NOMO-1 treated with DMSO at 0.1 percent for 48 hours (cell line): ENCODE measurements around the gene POMP.
"Not testable (repeated sequence)": the region's sequence is repeated elsewhere in the genome, so short reads cannot be mapped to it uniquely, and the experiment has no call there.

ENCODE experiments used
- DNase-seq: peaks from one replicate; lab custom pipeline; 2025; ENCODE audit not compliant: unreplicated experiment; lab: John Stamatoyannopoulos, UW

Gene POMP

GRCh38 chr13:28637714-28638355 is 21.1 kb upstream of the POMP start:
- no peak for DNase-seq

- DNase-seq = no peak
Observed at GRCh38 chr13:28638756-28639155, 20.2 kb upstream of the POMP start.

GRCh38 chr13:28640861-28641599 is 17.9 kb upstream of the POMP start:
- DNase-seq = no peak

DNA sequence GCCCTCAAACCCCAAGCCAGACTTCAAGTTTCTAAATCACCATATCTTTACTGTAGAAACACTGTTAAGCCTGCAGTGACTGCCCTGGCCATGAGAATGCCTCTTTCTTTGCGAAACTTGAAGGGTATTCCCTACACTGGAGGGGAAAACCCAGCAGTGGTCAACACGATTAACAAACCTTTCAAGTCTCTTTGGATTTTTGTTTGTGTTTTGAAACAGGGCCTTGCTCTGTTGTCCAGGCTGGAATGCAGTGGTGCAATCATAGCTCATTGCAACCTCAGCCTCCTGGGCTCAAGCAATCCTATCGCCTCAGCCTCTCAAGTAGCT is 17.4 kb upstream of the POMP start:
- DNase-seq = no peak

DNA sequence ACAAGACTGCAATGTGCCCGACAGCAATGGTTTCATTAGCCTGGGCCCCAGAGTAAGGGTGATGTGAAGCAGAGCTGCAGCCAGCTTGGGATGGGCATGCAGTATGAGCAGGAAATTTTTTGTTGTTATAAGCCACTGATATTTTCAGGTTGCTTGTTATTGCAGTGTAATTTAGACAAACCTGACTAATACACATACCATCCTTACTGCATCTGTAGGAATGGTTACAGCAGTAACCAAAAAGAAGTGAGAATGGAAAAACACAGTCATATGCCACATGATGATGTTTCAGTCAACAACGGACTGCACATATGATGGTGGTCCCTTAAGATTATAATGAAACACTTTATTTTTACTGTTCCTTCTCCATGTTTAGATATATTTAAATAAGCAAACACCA is 8.6 kb upstream of the POMP start:
- DNase-seq = no peak

GRCh38 chr13:28651810-28652401 is 7.0 kb upstream of the POMP start:
- peak; percentile 54 for DNase-seq

DNA sequence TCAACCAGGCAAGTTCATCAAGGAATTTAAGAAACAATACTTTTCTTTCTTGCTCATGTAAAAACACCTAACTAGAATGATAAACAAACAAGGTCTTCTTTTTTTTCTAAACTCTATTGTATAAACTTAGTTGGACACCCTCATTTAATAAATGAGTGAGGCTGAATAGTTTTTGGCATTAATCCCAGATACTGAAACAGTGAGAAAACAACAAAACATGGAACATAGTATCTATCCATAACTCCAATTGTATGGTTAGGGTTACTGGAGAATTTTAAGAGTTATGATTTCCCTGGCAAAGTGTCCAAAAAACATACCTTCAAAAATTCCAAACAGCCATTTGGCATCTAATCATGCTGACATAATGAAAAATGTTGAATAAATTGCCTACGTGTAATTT is 5.8 kb upstream of the POMP start:
- no peak for DNase-seq

- DNase-seq = no peak
Observed at GRCh38 chr13:28654276-28654675, 4.7 kb upstream of the POMP start.

DNA sequence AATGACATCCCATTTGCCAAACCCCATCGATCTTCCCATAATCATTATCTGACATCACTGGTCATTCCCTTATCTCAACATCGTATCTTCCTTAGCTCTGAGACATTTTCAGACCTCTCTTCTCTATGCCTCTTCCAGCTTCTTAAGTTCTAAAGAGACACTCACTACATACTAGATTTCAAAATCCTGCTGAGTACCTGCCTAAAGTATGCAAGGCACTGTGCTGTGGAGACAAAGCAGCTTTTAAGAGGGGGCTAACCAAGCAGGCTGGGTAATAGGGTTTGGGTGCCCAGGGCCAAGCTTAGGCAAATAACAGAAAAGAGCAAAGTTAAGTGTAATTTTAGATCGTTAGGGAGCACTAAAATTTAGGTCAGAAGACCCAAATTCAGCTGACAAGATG is 3.4 kb upstream of the POMP start:
- DNase-seq = no peak

DNA sequence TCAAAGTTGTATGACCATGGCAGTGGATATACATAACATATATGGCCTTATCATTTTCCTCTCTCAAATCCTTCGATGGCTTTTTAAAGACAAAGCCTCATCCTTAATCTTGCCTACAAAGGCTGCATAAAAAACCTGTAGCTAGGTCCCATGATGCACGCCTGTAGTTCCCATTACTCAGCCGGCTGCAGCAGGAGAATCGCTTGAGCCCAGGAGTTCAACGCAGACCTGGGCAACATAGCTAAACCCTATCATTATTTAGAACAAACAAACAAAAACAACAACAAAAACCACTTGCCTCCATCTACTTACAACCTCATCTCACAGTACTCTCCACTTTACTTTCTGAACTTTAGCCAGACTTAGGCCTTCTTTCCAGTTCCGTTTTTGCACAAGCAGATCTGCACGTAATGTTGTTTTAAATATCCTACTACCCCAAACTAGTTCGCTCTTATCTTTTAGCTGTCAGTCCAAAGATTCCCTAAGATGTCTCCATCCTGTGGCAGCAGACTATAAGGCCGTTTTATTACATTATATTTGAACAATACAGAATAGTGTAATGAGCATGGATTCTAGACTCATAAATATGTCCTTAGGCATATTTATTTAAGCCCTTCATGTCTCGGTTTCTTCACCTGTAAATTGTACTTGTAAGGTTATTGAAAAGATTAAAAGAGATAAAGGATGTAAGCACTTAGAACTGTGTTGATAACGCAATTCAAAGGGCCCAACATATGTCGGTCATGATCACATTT is 969 bp upstream of the POMP start:
- peak; percentile 87 for DNase-seq

GRCh38 chr13:28658539-28658795 is 463 bp upstream of the POMP start:
- DNase-seq = no peak

DNA sequence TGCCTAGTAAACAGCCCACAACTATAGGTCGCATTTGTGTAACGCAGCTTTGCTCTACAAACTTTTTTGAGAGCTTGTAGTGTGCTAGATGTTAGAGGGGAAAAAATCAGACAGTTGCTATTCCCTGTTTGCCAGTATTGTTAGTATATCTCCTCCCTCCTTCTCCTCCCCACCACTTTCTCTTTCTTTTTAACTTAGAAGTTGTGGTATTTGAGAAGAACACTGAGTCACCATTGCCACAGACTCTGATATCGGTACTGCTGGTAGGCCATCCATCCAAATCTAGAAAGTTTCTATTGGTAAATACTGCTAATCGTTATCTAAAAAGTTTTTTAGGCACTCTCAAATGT is 666 bp downstream of the POMP start:
- peak; percentile 54 for DNase-seq

DNA sequence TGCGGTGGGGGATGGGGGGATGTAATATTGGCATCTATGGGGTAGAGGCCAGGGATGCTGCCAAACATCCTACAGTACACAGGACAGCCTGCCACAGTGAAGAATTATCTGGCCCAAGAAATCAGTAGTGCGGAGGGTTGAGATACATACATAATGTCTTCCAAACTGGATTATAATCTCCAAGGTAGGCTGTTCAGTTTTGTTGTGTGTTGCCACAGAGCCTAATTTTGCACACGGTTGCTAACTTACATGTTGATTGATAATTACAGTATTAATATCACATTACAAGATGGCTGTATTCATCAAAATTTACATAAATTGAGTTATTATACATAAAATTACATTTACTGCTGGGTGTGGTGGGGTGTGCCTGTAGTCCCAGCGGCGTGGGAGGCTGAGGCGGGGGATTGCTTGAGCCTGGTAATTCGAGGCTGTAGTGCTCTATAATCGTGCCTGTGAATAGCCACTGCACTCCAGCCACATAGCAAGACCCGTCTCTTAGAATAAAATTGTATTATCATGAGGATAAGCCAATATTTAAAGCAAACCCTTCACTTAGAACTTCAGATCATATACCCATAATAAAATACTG is 8.1 kb downstream of the POMP start:
- no peak for DNase-seq

DNA sequence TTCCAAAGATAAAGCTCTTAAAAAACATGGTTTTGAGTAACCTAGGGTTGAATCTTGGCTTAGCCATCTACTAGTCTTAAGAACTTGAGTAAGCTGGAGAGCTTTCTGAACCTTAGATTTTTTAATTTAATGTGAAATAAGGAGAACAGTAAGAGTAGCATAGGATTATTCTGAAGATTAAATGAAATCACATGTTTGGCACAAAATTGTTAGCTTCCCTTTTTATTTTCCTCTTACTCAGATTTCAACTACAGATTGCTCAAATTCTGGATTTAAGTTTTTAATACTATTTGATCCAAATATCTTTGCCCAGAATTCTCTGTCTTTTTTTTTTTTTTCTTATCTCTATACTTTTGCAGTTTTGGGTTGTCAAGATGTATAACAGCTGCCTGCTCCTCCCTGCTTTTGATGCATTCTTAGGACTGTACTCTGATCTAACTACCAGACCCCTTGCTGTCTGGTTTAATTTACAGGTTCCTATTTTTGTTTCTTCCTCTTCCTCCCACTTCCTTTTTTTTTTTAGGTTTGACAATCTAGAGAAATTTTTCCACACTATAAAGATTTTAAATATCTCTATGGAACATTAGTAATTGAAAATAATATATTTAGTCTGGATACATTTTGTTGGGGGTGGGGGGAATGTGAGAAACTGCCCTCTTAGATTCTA is 12.3 kb downstream of the POMP start:
- peak; percentile 87 for DNase-seq

- no peak for DNase-seq
Observed at GRCh38 chr13:28678809-28679208, 19.9 kb downstream of the POMP start.

- DNase-seq = peak; percentile 50
Observed at GRCh38 chr13:28679628-28680027, 20.7 kb downstream of the POMP start.

GRCh38 chr13:28680541-28680940 is 21.6 kb downstream of the POMP start:
- DNase-seq = no peak

- DNase-seq = not testable (repeated sequence)
Observed at GRCh38 chr13:28683169-28683568, 24.2 kb downstream of the POMP start.

DNA sequence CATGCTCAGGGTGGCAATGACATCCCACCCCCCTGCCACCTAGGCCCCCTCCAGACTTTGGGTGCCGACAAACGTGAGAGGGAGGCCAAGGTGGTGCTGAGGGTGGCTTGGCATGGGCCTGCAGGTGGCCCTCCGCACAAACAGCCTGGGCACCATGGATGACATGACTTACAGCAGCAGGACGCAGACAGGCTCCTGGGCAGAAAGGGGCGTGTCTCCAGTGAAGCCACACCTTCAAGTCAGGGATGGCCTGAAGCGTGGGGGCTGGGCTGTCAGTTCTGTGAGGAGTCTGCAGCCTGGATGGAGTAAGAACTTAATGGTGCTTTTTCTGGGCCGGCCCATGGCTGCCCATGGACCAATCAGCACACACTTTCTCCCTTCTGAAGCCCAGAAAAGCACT is 25.3 kb downstream of the POMP start:
- DNase-seq = no peak

DNA sequence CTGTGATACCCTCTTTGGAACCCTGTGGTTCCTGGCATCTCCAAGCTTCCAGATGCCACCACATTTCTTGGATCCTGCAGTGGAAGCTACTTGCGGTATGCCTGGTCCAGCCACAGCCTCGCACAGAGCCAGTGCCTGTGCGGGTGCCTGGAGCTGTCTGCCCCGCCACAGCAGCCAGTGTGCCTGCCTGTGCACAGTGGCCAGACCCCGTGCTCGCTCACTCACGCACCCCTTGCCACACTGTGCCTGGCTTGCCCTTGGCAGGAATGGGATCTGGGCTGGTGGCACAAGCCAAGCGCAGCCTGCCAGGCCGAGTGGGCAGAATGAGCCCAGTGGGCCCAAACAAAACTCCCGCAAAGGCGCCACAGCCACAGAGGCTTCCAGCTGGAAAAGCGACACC is 26.2 kb downstream of the POMP start:
- no peak for DNase-seq

- DNase-seq = peak; percentile 50
Observed at GRCh38 chr13:28685892-28686291, 27.0 kb downstream of the POMP start.
